ENCODE results near the gene NCAPD3.
"Not testable (repeated sequence)": the region's sequence is repeated elsewhere in the genome, so short reads cannot be mapped to it uniquely, and the experiment has no call there.

GRCh38 chr11:134113787-134114186 lies 110.0 kb downstream of the NCAPD3 start:
- TF ChIP-seq CTCF (IDR thresholded peaks at IDR 0.05); POLR2A (IDR thresholded peaks at IDR 0.05; ENCODE audit: low read depth); POLR2AphosphoS5 (IDR thresholded peaks at IDR 0.05): not testable (repeated sequence)

Measured in esophagus muscularis mucosa (tissue), 3 donors.